NK-92 treated with Interleukin-12 subunit alpha and Interleukin-12 subunit beta, amount 100 ng/mL, for 24 hours (cell line): Measurements from ENCODE around the gene DLL3.
A peak's percentile ranks its signal among the peaks of the same experiment; 100 is the strongest.
"Not testable (repeated sequence)": the region's sequence is repeated elsewhere in the genome, so short reads cannot be mapped to it uniquely, and the experiment has no call there.

Source experiments
- DNase-seq: peaks from one replicate; lab custom pipeline; 2025; lab: John Stamatoyannopoulos, UW

The DLL3 gene, protein sequence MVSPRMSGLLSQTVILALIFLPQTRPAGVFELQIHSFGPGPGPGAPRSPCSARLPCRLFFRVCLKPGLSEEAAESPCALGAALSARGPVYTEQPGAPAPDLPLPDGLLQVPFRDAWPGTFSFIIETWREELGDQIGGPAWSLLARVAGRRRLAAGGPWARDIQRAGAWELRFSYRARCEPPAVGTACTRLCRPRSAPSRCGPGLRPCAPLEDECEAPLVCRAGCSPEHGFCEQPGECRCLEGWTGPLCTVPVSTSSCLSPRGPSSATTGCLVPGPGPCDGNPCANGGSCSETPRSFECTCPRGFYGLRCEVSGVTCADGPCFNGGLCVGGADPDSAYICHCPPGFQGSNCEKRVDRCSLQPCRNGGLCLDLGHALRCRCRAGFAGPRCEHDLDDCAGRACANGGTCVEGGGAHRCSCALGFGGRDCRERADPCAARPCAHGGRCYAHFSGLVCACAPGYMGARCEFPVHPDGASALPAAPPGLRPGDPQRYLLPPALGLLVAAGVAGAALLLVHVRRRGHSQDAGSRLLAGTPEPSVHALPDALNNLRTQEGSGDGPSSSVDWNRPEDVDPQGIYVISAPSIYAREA

DNA sequence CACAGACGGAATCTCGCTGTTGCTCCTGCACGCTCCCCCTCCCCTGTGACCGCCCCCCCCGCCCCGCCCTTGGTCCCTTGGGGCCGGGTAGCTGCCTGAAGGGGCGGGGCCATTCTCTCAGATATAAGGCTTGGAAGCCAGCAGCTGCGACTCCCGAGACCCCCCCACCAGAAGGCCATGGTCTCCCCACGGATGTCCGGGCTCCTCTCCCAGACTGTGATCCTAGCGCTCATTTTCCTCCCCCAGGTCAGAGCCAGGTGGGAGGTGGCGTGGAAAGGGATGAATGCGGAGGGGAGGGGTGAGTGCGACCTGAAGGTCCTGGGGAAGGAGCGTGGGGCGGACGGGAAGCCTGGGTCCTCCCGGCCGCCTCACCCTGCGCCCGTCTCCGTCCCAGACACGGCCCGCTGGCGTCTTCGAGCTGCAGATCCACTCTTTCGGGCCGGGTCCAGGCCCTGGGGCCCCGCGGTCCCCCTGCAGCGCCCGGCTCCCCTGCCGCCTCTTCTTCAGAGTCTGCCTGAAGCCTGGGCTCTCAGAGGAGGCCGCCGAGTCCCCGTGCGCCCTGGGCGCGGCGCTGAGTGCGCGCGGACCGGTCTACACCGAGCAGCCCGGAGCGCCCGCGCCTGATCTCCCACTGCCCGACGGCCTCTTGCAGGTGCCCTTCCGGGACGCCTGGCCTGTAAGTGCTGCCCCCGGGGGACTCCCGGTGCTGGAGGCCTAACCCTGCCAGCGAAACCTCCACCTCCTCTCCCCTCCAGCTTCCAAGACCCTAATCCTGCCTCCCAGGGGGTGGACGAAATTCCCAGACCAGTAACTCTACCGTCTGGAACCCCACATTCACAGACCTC, at the start of gene DLL3:
TSS of gene DLL3 (plus strand) at position 150 of the 845 bp plus-strand sequence. CDS start at position 178, 28 bp downstream.
- DNase-seq = no peak

DNA sequence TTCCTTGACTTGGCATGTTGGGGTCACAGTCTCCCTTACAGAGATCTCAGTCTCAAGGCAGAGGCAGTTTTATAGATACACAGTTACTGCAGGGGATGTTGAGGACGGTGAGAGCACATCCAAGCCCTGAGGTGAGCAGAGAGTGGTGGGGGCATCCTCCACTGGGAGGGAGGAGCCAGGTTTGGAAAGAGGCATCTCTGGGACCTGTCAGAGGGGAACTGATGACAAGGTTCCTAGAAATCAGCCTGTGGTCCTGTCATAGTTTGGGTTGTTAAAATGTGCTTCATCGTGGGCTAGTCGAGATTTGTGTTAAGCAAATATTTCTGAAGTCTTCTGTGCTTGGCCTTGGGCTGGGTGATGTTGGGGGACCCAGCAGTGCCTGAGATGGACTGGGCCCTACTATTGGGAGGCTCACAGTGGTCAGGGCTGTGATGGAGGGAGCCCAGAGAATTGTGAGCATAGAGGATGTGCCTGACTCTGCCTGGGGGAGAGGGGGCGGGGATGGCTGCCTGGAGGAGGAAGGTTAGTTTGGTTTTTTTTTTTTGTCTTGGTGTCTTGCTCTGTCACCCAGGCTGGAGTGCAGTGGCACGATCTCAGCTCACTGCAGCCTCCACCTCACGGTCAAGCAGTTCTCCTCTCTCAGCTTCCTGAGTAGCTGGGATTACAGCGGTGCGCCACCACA, 49.5 kb upstream of the DLL3 start:
- no peak for DNase-seq

DNA sequence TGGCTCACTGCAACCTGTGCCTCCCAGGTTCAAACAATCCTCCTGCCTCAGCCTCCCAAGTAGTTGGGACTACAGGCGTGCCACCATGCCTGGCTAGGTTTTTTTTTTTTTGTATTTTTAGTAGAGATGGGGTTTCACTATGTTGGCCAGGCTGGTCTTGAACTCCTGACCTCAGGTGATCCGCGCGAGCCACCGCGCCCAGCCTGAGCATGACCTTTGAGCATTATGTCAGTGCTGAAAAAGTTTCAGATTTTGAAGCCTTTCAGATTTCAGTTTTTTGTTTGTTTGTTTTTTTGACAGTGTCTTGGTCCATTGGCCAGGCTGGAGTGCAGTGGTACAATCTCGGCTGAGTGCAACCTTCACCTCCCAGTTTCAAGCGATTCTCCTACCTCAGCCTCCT, 47.5 kb upstream of the DLL3 start:
- DNase-seq = not testable (repeated sequence)

DNA sequence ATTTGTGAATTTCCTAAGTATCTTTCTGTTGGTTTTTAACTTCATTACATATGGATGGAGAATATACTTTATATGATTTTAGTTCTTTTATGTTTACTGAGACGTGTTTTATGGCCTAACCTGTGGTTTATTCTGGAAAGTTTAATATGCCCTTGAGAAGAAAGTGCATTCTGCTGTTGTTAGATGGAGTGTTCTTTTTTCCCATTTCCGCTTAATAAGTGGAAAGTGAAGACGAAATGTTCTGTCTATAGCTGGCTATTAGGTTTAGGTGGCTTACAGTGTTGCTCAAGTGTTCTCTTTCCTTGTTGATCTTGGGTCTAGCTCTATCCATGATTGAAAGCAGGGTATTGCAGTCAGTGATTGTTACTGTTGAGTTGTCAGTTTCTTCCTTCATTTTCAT, 35.3 kb upstream of the DLL3 start:
- DNase-seq = no peak

DNA sequence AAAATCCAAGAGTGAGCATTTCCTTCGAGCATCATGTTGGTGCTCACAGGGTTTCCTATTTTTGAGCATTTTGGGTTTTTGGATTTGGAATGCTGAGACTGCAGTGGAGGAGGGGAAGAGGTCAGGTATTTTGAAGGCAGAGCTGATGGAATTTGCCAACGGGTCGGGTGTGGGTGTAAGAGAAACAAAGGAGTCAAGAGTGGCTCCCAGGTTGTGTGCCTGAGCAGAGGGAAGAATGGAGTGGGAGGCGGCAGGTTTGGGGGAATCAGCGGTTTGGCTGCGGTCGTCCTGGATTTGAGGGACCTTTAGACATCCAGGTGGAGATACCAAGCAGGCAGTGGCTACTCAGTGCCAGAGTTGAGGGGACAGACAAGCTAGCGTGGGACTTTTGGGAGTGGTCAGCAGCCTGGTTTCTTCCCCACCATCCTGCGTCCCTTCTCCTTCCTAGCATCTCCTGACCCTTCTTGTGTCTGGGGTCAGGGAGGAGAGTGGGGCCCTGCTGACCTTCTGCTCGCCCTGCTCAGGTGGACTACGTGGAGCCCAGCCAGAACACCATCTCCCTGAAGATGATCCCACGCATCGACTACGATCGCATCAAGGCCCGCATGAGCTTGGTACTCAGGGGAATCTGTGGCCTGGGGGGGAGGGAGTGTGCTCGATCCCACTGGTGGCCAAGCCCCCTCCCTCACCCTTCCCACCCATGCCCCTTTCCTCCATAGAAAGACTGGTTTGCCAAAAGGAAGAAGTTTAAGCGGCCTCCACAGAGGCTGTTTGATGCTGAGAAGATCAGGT, 32.6 kb upstream of the DLL3 start:
- no peak for DNase-seq

DNA sequence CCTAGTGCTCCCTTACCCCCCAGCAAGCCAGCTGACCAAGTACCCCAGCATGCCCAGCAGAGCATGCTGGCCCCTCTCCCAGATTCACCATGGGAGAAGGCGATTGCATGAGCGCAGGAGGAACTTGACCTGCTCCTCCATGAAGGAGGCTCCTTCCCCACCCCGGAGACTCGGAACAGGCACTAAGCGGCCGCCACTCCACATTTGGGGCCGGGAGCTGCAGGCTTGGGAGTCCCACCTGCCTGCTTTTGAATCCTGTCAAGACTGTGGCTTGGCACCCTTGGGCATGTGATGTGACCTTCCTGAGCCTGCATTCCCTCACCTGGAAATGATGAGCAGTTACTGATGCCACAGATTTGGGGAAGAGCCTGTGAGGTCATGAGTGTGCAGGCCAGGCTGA, 30.8 kb upstream of the DLL3 start:
- no peak for DNase-seq

DNA sequence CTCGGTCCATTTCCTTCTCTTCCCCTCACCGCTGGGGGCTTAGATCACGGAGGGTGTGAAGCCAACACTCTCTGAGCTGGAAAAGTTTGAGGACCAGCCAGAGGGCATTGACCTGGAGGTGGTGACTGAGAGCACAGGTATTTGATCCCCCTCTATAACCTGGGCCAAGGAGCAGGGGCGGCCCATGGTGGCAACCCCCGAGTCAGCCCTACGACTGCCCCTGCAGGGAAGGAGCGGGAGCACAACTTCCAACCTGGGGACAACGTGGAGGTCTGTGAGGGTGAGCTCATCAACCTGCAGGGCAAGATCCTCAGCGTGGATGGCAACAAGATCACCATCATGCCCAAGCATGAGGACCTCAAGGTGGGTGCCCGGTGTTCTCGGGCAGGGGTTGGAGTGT, 29.7 kb upstream of the DLL3 start:
- DNase-seq = no peak

DNA sequence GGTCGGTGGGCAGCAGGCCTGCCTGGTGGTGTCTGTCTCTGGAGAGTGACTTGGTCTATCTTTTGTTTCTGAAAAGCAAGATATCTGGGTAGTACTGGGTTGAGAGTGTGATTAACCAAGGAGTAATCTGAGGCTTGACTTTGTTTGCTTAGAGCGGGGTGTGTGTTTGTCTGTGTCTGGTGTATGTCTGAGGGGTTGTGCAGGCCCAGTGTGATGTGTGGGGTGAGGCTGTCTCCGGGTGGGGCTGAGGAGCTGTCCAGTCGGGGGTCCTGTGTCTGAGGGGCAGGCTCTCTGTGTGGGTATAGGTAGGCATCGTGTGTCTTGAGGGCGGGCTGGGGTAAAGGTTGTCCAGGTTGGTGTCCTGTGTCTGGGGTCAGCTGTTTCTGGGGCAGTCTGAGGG, 29.2 kb upstream of the DLL3 start:
- DNase-seq = no peak

DNA sequence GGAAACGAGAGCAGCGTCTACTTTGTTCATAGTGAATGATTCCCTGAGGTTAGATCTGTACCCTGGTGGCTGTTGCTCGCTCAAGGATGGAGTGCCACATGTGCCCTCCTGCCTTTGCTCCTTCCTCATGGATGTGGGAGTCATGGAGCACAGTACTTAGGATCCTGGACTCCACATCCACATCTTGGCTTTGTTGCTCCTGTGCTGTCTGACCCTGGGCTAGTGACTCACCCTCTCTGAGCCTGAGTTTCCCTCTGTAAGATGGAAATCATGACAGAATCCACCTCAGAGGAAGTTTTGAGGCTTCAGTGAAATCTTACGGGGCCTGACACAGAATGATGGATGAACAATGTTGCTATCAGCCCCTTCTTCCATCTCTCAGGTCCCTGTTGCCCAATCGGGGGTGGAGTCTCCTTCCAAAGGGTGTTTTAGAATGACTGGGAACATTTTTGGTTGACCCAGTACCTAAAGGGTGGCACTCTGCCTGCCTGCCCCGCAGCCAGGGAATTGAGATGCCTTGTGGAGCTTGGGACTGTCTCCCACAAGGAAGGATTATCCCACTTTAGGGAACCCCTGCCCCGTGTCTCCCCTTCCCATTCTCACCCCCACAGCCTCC, 27.9 kb upstream of the DLL3 start:
- DNase-seq = no peak

DNA sequence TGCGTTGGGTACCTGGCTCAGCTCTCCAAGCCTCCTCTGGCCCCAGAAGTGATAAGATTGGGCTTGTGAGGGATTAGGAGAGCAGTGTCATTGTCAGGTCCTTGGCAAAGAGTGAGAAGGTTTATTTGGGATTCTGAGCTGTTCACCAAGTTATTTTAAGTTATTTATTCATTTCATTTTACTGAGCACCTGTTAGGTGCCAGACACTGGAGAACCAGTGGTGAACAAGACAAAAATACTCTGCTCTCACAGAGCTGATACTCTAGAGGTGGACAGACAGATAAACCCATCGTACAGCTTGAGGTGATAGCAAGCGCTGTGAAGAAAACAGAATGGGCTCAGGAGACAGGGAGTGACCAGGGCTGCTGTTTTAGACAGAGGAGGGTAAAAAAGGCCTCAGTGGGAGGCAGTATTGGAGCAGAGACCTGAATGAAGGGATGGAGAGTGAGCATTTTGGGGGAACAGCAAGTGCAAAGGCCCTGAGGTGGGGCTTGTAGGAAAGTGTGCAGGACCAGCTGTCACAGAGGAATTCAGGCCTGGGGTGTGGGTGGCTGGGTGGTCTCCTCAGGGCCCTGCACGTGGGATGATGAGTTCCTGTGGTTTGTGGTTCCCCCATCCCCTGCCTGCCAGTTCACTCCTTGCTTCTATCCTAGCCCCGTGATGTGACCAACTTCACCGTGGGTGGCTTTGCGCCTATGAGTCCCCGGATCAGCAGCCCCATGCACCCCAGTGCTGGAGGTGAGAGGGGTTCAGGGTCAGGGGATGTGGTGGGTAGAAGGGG, 26.8 kb upstream of the DLL3 start:
- DNase-seq = no peak

DNA sequence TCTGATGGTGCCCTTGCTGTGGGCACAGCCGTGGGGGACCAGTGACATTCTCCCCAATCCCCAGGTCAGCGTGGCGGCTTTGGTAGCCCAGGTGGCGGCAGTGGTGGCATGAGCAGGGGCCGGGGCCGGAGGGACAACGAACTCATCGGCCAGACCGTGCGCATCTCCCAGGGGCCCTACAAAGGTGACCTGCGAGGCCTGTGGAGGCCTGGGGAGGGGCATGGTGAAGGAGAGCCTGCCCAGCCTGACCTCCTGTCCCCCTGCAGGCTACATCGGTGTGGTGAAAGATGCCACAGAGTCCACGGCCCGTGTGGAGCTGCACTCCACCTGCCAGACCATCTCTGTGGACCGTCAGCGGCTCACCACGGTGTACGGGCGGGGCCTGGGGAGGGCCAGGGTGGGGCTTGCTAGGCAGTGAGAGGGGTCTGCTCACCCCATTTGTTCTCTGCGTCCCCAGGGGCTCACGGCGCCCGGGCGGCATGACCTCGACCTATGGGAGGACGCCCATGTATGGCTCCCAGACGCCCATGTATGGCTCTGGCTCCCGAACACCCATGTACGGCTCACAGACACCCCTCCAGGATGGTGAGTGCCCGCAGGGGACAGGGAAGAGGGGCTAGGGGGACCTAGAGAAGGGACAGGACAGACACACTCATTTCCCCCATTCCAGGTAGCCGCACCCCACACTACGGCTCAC, 25.9 kb upstream of the DLL3 start:
- DNase-seq = no peak

DNA sequence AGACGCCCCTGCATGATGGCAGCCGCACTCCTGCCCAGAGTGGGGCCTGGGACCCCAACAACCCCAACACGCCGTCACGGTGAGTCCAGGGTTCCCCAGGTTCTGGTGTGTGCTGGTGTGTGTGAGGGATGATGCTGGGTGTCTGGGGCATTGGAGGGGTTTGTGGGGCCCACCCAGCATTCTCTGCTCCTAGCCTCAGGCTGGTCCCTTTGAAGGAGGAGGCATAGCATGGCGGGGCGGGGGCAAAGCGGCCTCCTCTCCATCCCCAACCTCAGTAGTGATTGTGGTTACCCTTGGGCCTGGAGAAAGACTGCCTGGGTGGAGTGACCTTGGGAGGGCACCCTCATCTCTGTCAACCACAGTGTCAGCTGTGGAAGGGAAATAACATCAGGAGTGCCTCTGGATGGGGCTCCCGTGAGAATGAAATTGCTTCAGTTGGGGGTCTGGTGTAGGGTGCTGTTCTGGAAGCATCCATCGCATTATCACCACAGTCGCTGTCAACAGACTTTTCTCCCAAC, 25.2 kb upstream of the DLL3 start:
- DNase-seq = no peak

DNA sequence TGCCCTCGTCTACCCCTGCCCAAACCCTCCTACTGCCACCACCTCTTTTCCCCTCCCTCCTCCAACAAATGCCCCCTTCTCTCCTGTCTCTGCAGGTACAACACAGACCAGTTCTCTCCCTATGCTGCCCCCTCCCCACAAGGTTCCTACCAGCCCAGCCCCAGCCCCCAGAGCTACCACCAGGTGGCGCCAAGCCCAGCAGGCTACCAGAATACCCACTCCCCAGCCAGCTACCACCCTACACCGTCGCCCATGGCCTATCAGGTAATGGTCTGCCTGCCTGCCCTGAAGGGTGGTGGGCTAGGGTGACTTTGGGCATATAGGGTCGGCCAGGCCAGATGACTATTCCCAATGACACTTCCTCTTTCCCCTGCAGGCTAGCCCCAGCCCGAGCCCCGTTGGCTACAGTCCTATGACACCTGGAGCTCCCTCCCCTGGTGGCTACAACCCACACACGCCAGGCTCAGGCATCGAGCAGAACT, 24.6 kb upstream of the DLL3 start:
- DNase-seq = peak; percentile 27

DNA sequence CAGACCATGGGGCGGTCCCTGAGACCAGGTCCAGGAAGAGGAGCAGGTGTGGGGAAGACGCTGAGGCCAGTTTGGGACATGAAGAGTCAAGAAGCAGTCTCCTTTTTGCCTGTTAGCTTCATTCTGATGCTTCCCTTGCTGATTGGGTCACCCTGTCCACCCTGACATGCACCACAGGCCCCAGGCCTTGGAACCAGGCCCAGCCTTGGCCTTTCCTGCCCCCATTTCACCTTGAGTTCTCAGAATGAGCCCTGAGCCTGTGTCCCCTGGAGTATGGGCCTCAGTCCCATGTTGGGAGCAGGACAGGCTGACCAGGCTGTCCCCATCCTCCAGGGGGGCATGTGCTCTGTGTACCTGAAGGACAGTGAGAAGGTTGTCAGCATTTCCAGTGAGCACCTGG, 23.0 kb upstream of the DLL3 start:
- DNase-seq = no peak

DNA sequence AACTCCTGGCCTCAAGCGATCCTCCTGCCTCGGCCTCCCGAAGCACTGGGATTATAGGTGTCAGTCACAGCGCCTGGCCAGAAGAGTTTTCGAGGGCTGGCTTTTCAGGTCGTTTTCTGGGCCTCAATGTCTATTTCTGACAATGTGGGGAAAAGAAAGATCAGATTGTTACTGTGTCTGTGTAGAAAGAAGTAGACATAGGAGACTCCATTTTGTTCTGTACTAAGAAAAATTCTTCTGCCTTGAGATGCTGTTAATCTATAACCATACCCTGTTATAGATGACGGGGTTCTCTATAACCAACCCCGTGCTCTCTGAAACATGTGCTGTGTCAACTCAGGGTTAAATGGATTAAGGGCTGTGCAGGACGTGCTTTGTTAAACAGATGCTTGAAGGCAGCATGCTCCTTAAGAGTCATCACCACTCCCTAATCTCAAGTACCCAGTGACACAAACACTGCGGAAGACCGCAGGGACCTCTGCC, 19.4 kb upstream of the DLL3 start:
- DNase-seq = not testable (repeated sequence)

DNA sequence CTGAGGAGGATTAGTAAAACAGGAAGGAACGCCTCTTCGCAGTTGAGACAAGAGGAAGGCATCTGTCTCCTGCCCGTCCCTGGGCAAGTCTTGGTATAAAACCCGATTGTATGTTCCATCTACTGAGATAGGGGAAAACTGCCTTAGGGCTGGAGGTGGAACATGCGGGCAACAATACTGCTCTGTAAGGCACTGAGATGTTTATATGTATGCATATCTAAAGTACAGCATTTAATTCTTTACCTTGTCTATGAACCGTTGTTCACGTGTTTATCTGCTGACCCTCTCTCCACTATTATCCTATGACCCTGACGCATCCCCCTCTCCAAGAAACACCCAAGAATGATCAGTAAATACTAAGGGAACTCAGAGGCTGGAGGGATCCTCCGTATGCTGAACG, 18.8 kb upstream of the DLL3 start:
- no peak for DNase-seq

DNA sequence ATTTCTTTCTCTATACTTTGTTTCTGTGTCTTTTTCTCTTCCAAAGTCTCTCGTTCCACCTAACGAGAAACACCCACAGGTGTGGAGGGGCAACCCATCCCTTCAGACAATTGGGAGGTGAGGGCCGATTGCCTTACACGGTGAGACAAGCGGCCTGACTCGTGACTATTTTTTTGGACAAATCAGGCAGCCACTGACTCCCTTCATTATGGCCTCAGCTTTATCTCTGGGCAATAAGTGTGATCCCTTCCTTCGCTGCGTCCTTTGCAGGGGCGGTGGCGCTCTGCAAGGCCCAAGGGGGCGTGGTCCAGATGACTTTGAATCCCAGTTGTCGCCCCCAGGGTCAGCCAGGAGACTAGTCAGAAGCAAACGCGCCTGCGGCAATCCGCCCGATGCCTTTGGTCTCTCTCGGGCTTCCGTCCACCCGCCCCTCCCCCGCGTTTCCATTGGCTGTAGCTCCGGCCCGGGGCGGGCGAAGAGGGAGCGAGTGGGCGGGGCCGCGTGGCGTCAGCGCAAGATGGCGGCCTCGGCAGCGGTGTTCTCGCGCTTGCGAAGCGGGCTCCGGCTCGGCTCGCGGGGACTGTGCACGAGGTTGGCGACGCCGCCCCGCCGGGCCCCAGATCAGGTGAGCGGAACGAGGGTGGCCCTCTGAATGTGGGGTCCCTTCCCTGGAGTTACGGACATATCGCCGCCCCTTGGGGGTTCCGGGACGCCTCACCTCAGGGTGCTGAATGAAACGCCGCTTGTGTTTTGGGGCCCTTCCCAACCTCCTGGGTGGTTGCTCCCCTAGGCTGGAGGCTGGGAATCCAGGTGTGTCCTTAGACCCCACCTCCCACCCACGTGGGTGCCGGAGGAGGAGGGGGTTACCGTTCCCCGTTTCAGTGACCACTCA, 18.2 kb upstream of the DLL3 start, which contains the start of gene TIMM50:
TSS of gene TIMM50 (plus strand) at position 502 of the 892 bp plus-strand sequence. CDS start at position 518, 16 bp downstream.
- DNase-seq = peak; percentile 94

DNA sequence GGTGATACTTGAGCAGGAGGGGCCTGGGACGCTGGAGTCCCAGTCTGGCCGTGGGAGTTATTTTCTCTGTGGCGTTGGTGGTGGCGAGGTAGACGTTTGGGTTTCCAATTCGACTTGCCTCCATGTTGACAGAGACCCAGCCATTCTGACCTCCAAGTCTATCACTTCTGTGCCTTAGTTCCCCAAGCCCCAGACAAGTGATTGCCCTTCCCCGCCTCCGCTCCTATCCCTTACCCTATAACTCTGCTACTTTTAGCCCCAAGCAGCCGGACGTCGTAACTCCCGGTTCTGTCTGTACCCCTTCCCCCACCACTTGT, 17.6 kb upstream of the DLL3 start:
- no peak for DNase-seq
